NCI-H345 treated with DMSO at 0.1 percent for 48 hours (cell line): ENCODE results near the gene MPPED1.

Source experiments
- DNase-seq: peaks from one replicate; lab custom pipeline; 2025; ENCODE audit not compliant: unreplicated experiment; lab: John Stamatoyannopoulos, UW

MPPED1 gene

GRCh38 chr22:43409800-43410199 is 2.0 kb upstream of the MPPED1 start:
- DNase-seq, result no peak

- no peak for DNase-seq
Measured at GRCh38 chr22:43411040-43411868, 560 bp upstream of the MPPED1 start.

- DNase-seq, result peak; percentile 10
Measured at GRCh38 chr22:43412808-43413795, 1.3 kb downstream of the MPPED1 start.

GRCh38 chr22:43413826-43414225 is 2.0 kb downstream of the MPPED1 start:
- no peak for DNase-seq

- no peak for DNase-seq
Measured at GRCh38 chr22:43415681-43416080, 3.9 kb downstream of the MPPED1 start.

GRCh38 chr22:43417555-43417954 is 5.7 kb downstream of the MPPED1 start:
- DNase-seq, result no peak

- DNase-seq, result no peak
Measured at GRCh38 chr22:43418079-43418825, 6.4 kb downstream of the MPPED1 start.

- DNase-seq, result no peak
Measured at GRCh38 chr22:43419371-43420080, 7.7 kb downstream of the MPPED1 start.

- DNase-seq, result no peak
Measured at GRCh38 chr22:43421046-43421665, 9.3 kb downstream of the MPPED1 start.

GRCh38 chr22:43421914-43422615 is 10.3 kb downstream of the MPPED1 start:
- DNase-seq, result no peak

GRCh38 chr22:43423046-43423445 is 11.2 kb downstream of the MPPED1 start:
- DNase-seq, result no peak

GRCh38 chr22:43424201-43424600 is 12.4 kb downstream of the MPPED1 start:
- no peak for DNase-seq

GRCh38 chr22:43424666-43425630 is 13.1 kb downstream of the MPPED1 start:
- no peak for DNase-seq

GRCh38 chr22:43425976-43426785 is 14.4 kb downstream of the MPPED1 start:
- no peak for DNase-seq

GRCh38 chr22:43426816-43427215 is 15.0 kb downstream of the MPPED1 start:
- DNase-seq, result no peak

GRCh38 chr22:43427296-43428004 is 15.6 kb downstream of the MPPED1 start:
- DNase-seq, result no peak

GRCh38 chr22:43428005-43428485 is 16.2 kb downstream of the MPPED1 start:
- DNase-seq, result no peak
